ENCODE results near the gene TMEM263.
"Not testable (repeated sequence)": the region's sequence is repeated elsewhere in the genome, so short reads cannot be mapped to it uniquely, and the experiment has no call there.

TMEM263 gene

DNA sequence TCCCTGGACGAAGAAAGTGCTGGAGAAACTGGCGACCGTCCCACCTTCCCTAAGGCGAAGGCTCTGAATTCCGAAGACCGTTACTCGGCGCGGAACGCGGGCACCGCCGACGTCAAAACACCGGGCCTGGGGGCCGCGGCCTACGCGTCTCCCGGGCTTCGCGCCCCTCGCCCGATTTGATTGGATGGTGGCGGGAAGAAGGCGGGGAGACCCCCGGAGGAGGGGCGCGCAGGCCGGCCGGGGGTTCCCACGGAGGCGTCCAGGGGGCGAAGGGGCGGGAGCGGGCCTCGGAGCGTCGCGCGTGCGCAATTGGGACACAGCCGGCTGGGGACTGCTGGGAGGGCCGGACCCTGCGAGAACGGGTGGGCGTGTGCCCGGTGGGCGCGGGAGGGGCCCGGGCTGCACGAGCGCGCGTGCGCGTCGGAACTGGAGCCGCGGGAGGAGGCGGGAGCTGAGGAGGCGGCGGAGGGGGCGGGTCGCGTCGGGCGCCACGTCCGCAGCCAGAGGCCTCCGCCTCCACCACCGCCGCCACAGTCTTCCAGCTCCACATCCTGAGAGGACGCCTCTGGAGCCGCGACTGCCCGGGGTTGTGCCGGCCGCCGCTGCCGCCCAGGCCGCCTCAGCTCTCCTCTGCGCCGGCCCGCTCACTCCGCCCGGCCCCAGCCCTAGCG, at the start of gene TMEM263:
Gene TMEM263 (plus strand): TSS at position 531 of the 671 bp plus-strand sequence. CDS start 11,210 bp downstream, outside the sequence.
- peak; percentile 99 for DNase-seq (ENCODE audit: low read depth, low spot score)

DNA sequence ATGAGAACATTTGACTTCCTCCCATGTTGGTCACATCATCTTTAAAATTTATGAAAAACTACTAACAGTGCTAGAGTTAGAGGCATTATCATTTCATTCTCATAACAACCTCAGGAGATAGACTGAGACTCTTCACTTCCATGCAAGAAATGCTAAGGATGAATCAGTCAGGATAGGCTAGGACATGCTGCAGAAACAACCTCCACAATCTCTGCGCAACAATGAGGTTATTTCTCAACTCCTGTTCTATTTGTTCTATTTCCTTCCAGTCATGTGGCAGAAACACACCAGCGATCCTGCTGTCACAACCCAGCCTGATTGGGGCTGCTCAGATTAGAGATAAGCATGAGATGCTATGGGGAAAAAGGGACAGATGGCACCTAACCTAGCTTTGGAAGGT, 49.0 kb upstream of the TMEM263 start:
- no peak for DNase-seq (ENCODE audit: low read depth, low spot score)

DNA sequence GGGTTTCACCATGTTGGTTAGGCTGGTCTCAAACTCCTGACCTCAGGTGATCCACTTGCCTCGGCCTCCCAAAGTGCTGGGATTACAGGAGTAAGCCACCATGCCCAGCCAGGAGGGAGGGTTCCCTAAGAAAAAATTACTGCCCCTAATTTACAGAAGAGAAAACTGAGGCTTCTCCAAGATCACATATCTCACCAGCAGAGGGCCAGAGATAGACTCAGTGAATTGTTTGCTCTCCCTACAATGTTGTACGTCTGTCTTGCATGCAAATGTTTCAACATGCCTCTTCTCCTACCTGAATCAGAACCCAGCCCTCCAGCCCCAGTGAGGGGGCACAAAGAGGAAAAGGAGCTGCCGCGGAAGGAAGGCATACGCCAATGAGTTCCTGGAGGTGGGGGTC, 48.3 kb upstream of the TMEM263 start:
- no peak for DNase-seq (ENCODE audit: low read depth, low spot score)

DNA sequence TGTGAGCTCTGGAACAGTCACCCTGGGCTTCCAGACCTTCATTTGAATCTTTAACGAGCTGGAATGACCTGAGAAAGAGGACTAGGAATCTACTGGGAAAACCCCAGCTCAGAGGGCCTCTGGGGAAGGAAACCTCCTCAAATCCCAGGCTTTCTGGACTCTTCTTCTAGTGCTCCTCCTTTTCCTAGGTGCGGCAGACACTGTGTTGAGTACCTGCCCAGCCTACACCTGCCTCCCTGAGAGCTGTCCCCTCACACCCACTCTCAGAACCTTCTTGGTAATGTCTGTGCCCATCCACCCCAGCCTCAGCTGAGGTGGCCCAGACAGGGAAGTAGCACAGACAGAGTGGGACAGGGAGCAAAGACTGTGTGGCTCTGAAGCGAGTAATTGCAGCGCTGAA, 47.9 kb upstream of the TMEM263 start:
- no peak for DNase-seq (ENCODE audit: low read depth, low spot score)

DNA sequence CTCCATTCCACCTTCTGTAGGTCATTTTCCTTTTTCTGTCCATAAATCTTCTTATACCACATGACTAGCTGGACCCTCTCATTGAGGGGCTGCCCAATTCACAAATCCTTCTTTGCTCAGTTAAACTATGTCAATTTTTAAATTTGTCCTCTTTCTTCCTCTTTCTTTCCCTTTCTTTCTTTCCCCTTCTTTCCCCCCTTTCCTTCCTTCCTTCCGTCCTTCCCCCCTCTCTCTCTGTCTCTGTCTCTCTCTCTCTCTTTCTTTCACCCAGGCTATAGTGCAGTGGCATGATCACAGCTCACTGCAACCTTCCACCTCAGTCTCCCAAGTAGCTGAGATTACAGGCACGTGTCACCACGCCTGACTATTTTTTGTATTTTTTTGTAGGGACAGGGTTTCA, 47.1 kb upstream of the TMEM263 start:
- DNase-seq (ENCODE audit: low read depth, low spot score), result no peak

DNA sequence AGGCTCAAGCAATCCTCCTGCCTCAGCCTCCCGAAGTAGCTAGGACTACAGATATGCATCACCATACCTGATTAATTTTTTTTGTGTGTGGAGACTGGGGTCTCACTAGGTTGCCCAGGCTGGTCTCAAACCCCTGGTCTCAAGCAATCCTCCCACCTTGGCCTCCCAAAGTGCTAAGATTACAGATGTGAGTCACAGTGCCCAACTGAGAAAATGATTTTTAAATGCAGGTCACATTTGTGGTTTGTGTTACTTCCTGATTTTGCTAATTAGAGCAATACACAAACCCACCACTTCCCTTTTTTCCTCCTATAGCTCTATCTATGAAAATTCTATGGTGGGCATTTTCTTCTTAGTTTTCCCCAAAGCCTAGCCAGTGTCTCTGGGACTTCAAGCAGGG, 45.5 kb upstream of the TMEM263 start:
- no peak for DNase-seq (ENCODE audit: low read depth, low spot score)

- no peak for DNase-seq (ENCODE audit: low read depth, low spot score)
These were observed 44.1 kb upstream of the TMEM263 start for GRCh38 chr12:106911581-106911980.

- DNase-seq (ENCODE audit: low read depth, low spot score), result no peak
These were observed 42.3 kb upstream of the TMEM263 start for GRCh38 chr12:106913456-106913855.

DNA sequence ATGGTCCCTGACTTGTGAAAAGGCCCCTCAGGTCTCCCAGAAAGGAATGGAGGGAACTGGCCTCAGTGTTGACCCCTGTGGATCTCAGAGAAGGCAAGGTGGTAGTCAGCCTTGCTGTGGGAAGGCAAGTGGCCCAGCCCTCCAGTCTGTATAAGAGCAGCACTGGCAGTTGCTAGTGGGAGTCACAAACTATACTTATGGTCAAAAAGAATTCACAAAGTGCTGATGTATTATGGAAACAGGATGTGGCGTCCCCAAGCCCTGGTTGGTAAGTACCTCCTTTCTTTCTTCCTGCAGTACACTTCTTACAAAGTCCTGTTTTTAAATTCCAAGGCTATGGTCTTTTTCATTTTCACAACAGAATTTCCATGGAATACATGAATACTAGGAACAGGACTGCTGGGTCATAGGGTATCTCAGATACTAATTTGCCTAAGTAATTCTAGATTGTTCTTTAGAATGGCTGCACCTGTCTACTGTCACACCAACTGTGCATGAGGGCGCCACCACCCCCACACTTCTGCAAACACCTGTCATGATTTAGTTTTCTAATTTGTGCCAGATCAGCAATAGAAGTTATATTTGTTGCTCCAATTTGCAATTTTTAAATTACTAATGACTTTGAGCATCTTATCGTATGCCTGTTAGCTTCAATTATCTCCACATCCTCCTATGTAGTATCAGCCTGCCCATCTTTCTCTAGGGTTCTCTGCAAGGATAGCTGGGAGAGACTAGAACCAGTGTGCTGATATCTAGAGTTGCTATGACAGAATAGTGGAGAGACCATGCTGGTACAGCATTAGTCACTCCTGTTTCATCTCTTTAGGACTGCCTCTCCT, 40.7 kb upstream of the TMEM263 start:
- no peak for DNase-seq (ENCODE audit: low read depth, low spot score)

DNA sequence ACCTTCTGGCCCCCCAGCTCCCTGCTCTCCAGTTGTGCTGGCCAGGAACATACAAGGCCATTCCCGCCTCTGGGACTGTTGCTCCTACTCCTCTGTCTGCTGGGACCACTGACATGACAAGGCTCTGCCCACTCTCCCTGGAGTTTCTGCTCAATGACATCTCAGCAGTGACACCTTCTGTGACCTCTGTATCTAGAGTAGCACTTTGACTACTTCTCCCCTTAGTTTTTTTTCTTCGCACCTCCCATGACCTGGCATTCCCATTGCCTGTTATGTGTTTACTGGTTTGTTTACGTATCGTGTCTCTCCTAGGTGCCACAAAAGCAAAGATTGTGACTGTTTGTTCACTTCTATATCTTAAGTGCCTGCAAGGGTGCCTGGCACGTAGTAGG, 40.1 kb upstream of the TMEM263 start:
- DNase-seq (ENCODE audit: low read depth, low spot score), result no peak

DNA sequence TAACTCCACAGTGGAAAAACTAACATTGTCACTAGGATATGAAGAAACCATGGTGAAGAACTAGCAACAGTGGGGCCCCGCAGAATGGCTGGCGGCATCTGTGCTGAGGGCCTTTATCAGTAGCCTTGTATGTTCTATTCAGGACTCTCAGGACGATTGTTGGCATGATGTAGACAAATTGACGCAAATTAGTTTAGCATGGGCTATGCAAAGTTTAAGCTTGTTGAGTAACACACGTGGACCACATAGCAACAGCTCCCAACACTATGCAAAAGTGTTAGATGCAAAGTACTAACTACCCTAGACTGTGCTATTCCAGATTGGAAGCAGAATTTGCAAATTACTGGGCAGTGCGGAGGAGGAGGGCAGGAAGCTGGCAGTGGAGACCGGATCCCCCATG, 38.2 kb upstream of the TMEM263 start:
- no peak for DNase-seq (ENCODE audit: low read depth, low spot score)

DNA sequence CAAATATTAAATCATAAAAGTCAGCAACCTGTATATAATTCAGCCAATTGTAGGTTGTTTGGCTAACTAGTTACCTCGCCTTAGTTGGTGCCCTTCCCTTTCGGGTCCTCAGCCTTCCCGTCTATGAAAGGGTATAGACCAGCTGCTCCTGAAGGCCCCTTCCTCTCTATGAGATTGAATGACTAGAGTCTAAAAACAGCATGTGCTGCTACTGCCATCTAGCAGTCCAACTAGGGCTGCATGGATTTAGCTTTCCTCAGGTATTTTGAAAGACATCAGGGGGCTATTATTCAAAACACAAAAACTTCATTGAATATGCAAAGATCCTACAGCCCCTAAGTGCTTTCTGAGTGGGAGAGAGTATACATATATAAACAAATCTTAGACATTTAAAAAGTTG, 37.0 kb upstream of the TMEM263 start:
- DNase-seq (ENCODE audit: low read depth, low spot score), result peak; percentile 55

GRCh38 chr12:106919910-106920544, 35.7 kb upstream of the TMEM263 start:
- DNase-seq (ENCODE audit: low read depth, low spot score), result peak; percentile 70

GRCh38 chr12:106921976-106922375, 33.7 kb upstream of the TMEM263 start:
- DNase-seq (ENCODE audit: low read depth, low spot score), result not testable (repeated sequence)

DNA sequence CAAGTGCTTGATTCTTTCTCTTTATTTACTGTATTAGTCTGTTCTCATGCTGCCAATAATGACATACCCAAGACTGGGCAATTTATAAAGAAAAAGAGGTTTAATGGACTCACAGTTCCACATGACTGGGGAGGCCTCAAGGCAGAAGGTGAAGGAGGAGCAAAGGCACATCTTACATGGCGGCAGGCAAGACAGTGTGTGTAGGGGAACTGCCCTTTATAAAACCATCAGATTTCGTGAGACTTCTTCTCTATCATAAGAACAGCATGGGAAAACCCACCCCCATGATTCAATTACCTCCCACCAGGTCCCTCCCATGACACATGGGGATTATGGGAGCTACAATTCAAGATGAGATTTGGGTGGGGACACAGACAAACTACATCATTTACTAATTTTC, 32.1 kb upstream of the TMEM263 start:
- not testable (repeated sequence) for DNase-seq (ENCODE audit: low read depth, low spot score)

GRCh38 chr12:106924268-106924861, 31.3 kb upstream of the TMEM263 start:
- no peak for DNase-seq (ENCODE audit: low read depth, low spot score)

- no peak for DNase-seq (ENCODE audit: low read depth, low spot score)
These were observed 29.1 kb upstream of the TMEM263 start for GRCh38 chr12:106926657-106927056.

GRCh38 chr12:106934277-106934676, 21.4 kb upstream of the TMEM263 start:
- DNase-seq (ENCODE audit: low read depth, low spot score), result no peak

- no peak for DNase-seq (ENCODE audit: low read depth, low spot score)
These were observed 14.1 kb upstream of the TMEM263 start for GRCh38 chr12:106941481-106942156.

- DNase-seq (ENCODE audit: low read depth, low spot score), result no peak
These were observed 12.9 kb upstream of the TMEM263 start for GRCh38 chr12:106942775-106943174.

GRCh38 chr12:106945261-106945851, 10.4 kb upstream of the TMEM263 start:
- DNase-seq (ENCODE audit: low read depth, low spot score), result no peak
